Omental fat pad (tissue), 4 donors: ENCODE data around the gene GMCL1. TPM values are rescaled to one million over a fixed set of nuclear protein-coding genes. Genes with fewer than 3 reads are reported as not detected.
"Not testable (repeated sequence)": the region's sequence is repeated elsewhere in the genome, so short reads cannot be mapped to it uniquely, and the experiment has no call there.

Experiments
- ATAC-seq: fragments of 150-250 bp; one replicate; pipeline ENCODE4 v1.9.1; 2016; ENCODE audit warnings: mild to moderate bottlenecking, moderate library complexity; ENCODE audit not compliant: low FRiP score
- DNase-seq: peaks from one replicate; pipeline ENCODE4 v3.0.0-alpha.2; 2019; ENCODE audit warnings: low spot score
- CTCF ChIP-seq, 3 donors: fragments of 450-650 bp; IDR thresholded peaks; one replicate each; pipeline ENCODE4 v1.5.1; 2016 to 2017; ENCODE audit warnings: antibody characterized with exemption in 3 of 3, mild to moderate bottlenecking in 3 of 3, moderate library complexity in 2 of 3
- total RNA-seq, 4 donors: library from RNA; depleted of rRNA; stranded (reverse); fragments of >200 nt; gene quantifications; one replicate each; pipeline ENCODE4 v1.1.0, GENCODE V29; 2016

Gene GMCL1
- total RNA-seq, 4 donors from 2014 or later: 9.7 to 41.7 (median 20.4) TPM

GRCh38 chr2:69893684-69894551 lies 64.5 kb downstream of the GMCL1 start, which contains the start of gene SNRNP27:
Gene SNRNP27, plus strand, starts transcription at chr2:69893956. Its CDS starts 29 bp downstream, at chr2:69893985.
- ATAC-seq (peak; percentile 79), DNase-seq (peak; percentile 50)
- no peak for TF ChIP-seq CTCF (IDR thresholded peaks at IDR 0.05)

- DNase-seq, ATAC-seq: not testable (repeated sequence)
Observed at GRCh38 chr2:69894737-69895136, 65.3 kb downstream of the GMCL1 start.

- DNase-seq: no peak
- no peak for TF ChIP-seq CTCF (IDR thresholded peaks at IDR 0.05)
- no peak for ATAC-seq
Observed at GRCh38 chr2:69902213-69902922, 72.9 kb downstream of the GMCL1 start.

GRCh38 chr2:69907216-69907615 lies 77.8 kb downstream of the GMCL1 start:
- ATAC-seq: no peak
- TF ChIP-seq CTCF (IDR thresholded peaks at IDR 0.05): no peak
- no peak for DNase-seq

- no peak for ATAC-seq
- no peak for TF ChIP-seq CTCF (IDR thresholded peaks at IDR 0.05)
- DNase-seq: no peak
Observed at GRCh38 chr2:69911985-69912563, 82.6 kb downstream of the GMCL1 start.

- ATAC-seq (peak; percentile 95), DNase-seq (no peak)
- TF ChIP-seq CTCF (IDR thresholded peaks at IDR 0.05): no peak
Observed at GRCh38 chr2:69914164-69914949, 84.9 kb downstream of the GMCL1 start.
